HG03565 (cell line): ENCODE measurements around the gene PKMYT1.
A peak's percentile ranks its signal among the peaks of the same experiment; 100 is the strongest.

ENCODE experiments used
- ATAC-seq: cut with Tn5 transposase; IDR thresholded peaks from one replicate; pipeline ENCODE4 v1.9.1; 2021; ENCODE audit warnings: mild to moderate bottlenecking, moderate library complexity; ENCODE audit not compliant: unreplicated experiment

The PKMYT1 gene

GRCh38 chr16:3000540-3000939, 20.3 kb upstream of the PKMYT1 start:
- no peak for ATAC-seq

- no peak for ATAC-seq
Observed at GRCh38 chr16:2999929-3000328, 19.7 kb upstream of the PKMYT1 start.

DNA sequence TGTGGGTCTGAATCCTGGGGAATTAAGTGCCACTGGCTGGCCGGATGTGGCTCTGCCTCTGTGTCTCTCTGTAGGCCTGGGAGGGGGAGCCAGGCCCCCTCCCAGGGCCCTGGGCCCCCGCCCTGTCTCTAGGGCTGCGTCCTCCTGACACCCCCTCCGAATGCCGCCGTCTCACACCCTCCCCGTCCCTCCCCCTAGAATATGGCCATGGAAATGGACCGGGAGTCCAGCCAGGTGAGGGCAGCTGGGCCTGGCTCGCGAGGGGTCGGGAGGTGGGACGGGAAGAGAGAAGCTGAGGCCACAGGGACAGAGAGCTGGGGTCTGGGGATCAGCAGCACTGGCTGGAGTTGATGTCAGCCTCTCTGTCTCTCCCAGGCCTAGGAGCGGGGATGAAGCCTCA, 16.1 kb upstream of the PKMYT1 start:
- no peak for ATAC-seq

GRCh38 chr16:2992383-2993081, 12.3 kb upstream of the PKMYT1 start:
- no peak for ATAC-seq

DNA sequence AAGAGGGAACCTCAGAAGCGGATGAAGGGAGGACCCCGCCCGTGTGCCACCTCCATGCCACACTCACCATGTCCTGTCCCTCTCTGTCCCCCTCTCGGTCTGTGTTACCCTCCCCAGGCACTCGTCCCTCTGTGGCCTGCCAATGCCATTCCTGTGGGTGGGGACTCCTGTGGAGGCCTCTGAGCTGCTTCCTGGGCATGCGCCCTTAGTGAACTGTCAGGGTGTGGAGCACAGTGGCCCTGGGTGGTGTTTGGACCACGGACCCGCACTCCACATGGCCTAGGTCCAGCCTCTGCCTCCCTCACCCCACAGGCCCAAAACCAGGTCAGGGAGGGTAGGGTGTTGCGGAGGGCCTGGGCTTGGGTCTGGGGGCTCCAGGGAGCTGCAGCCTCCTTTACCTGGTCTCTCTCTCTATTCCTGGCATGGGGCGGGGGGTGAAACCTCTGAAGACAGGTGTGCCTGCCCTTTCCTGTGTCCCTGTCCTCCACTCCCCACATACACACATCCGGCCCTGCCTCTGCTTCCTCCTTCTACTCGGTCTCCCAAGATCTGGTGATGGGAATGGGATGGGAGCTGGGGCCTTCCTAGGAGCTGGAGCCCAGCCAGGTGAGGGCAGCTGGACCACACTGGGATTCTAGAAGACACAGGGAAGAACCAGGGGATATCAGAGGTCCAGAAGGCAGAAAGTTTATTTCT, 11.5 kb upstream of the PKMYT1 start:
- ATAC-seq = no peak

- no peak for ATAC-seq
Observed at GRCh38 chr16:2990891-2991290, 10.6 kb upstream of the PKMYT1 start.

GRCh38 chr16:2988590-2989099, 8.4 kb upstream of the PKMYT1 start:
- no peak for ATAC-seq

- no peak for ATAC-seq
Observed at GRCh38 chr16:2987833-2988232, 7.6 kb upstream of the PKMYT1 start.

DNA sequence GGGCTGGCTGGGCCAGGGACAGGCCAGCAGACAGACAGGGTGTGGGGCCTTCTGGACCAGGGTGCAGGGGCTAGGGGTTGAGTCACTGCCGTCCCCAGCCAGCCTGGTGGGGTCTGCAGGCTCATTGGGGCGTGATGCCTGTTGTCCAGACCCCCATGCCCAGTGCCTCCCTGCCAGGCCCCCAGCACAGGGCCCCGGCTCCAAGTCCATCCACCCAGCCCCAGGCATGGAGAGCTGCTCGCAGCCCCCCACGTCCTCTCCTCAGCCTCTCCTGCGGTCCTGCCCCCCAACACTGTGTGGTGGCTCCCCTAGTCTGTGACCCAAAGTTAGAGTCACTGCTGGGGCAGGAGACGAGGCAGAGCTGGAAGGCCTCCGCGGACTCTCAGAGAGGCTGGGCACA, 7.0 kb upstream of the PKMYT1 start:
- no peak for ATAC-seq

DNA sequence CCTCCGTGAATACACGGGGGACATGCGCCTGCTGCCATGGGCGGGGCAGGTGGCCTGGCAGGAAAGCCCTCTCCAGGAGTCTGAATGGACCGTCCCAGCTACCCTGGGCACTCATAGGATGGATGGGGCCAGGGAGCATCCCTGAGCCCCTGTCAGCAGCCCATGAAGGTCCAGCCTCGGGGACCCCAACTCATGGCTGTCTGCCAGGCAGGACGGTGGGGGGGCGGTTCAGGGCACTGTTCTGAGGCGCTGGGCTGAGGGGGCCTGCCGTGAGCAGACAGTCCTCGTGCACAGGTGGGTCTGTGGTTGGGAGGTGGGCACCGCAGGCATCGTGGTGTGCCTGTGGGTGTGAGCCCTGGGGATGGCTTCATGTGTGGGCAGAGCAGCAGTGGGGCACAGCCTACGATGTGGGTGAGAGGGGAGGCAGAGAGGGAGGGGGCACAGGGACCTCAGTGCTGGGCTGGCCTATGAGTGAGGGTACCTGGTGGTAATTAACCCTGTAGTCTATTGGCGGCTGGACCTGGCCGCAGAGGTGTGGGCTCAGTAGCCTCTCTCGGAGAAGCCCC, 6.5 kb upstream of the PKMYT1 start:
- no peak for ATAC-seq

DNA sequence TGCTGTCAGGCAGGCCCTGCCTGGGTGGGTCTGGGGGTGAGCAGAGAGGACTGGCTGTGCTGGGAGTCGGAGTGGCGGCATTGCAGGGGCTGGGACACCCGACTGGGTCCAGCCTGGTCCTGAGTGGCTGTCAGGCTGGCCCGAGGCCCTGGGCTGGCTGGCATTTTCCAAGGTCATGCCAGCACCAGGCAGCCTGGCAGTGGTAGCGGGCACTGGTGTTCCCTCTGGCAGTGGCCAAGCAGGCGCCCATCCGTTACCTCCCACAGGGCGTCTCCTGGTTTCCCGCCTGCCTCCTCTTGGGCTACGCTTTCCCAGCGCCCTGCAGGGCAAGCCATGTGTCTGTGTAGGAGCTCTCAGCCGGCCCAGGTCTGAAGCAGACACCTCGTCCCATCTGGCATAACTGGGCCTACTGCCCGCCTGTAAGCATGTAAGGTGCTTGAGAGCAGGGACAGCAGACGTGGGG, 5.7 kb upstream of the PKMYT1 start:
- ATAC-seq = no peak

DNA sequence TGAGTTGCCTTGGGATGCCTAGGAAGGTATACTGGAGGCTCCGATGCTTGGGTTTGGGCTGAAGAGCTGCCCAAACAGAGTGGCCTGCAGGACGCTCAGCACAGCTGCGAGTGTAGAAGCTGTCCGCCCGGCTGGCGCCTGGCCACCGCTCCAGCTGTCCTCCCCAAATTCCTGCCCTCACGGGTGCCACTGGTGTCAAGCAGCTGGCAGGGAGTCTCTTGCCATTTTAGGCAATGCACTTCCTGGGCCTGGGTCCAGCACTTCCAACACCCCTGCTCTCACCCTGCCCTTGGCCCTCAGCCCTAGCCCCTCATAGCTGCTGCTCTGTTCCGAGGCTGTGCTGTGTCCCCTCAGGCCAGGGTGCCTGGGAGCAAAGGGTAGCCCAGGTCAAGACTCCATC, 5.2 kb upstream of the PKMYT1 start:
- ATAC-seq = no peak

- peak; percentile 33 for ATAC-seq
Observed at GRCh38 chr16:2983706-2984136, 3.5 kb upstream of the PKMYT1 start.

DNA sequence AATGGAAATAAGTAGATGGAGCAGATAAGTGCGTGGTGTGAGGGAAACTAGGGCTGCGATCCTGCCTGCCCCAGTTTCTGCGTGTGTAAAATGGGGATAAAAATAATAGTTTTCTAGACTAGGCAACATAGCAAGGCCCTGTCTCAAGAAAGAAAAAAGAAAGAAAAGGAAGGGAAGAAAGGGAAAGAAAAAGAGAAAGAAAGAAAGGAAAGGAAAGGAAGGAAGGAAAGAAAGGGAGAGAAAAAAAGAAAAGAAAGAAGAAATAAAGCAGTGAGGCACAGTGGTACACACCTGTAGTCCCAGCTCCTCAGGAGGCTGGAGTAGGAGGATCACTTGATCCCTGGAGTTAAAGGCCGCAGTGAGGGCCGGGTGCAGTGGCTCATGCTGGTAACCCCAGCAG, 2.2 kb upstream of the PKMYT1 start:
- ATAC-seq = no peak

- ATAC-seq = no peak
Observed at GRCh38 chr16:2981899-2982250, 1.6 kb upstream of the PKMYT1 start.

DNA sequence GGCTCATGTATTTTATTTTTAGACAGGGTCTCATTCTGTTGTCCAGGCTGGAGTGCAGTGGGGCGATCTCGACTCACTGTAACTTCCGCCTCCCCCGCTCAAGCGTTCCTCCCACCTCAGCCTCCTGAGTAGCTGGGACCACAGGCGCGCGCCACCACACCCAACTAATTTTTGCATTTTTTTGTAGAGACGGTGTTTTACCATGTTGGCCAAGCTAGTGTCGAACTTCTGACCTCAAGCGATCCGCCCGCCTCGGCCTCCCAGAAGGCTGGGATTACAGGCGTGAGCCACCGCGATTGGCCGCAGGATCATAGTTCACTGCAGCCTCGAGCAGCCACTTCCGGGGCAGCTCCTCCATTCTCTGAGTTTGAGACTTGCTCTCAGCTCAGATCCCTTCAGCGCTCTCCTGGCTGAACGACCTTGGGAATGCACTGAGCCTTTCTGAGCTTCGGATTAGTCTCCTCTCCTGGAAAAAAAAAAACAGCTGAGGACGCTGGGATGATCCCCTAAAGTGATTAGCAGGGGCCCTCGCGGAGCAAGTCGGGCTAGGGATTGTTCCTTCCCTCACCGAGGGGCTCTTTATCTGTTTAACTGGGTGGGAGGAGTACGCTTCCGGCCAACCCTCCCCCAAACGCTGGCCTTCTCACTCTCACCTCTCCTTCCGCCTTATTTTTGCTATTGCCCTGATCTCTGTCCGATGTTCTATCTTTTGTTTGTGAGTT, 1.1 kb upstream of the PKMYT1 start:
- no peak for ATAC-seq

GRCh38 chr16:2979669-2980226, 498 bp downstream of the PKMYT1 start:
- ATAC-seq = no peak

- no peak for ATAC-seq
Observed at GRCh38 chr16:2977440-2977839, 2.8 kb downstream of the PKMYT1 start.

DNA sequence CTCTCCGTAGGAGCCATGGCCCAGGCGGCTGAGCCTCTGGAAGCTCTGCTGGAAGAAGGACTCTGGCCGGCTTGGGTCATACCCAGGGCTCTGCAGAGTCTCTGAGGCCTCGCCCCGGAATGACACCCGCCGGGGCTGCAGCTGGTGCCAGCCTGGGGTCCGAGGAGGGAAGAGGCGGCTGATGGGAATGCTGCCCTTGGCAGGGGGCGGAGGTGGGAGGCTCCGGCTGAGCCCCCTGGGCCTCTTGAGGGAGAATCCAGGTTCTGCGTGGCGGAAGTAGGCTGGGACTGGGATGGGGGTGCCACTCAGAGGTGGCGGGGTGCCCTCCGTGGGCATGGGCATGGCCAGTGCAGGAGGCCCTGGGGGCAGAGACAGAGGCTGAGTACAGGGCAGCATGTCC, 3.6 kb downstream of the PKMYT1 start:
- ATAC-seq = no peak

DNA sequence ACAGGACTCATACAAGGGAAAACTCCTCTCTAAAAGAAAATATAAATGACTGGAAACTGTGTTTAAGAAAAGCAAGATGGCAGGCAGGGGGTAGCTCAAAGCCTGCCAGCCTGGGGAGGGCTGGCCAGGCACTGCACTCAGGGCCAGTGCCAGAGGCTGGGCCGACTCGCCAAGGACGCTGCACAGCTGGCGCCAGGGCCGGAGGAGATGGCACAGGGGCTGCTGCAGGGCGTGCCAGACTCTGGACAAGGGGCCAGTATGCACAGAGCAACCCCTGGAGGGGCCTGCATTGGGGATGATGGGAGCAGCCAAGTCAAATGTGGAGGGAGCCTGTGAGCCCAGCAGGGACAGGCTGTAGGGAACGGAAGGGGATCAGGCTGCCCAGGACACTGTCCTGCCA, 4.0 kb downstream of the PKMYT1 start:
- no peak for ATAC-seq

- ATAC-seq = no peak
Observed at GRCh38 chr16:2975161-2975795, 5.0 kb downstream of the PKMYT1 start.
